ENCODE measurements around the gene VPS37D. TPM values are rescaled to one million over a fixed set of nuclear protein-coding genes. Genes with fewer than 3 reads are reported as not detected.
"Not testable (repeated sequence)": the region's sequence is repeated elsewhere in the genome, so short reads cannot be mapped to it uniquely, and the experiment has no call there.

The VPS37D gene, protein sequence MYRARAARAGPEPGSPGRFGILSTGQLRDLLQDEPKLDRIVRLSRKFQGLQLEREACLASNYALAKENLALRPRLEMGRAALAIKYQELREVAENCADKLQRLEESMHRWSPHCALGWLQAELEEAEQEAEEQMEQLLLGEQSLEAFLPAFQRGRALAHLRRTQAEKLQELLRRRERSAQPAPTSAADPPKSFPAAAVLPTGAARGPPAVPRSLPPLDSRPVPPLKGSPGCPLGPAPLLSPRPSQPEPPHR
- total RNA-seq (2014; rRNA removed; shearing (Covaris generic); ENCODE audit: low replicate concordance), result 4.5 and 12.9 TPM in 2 replicates

DNA sequence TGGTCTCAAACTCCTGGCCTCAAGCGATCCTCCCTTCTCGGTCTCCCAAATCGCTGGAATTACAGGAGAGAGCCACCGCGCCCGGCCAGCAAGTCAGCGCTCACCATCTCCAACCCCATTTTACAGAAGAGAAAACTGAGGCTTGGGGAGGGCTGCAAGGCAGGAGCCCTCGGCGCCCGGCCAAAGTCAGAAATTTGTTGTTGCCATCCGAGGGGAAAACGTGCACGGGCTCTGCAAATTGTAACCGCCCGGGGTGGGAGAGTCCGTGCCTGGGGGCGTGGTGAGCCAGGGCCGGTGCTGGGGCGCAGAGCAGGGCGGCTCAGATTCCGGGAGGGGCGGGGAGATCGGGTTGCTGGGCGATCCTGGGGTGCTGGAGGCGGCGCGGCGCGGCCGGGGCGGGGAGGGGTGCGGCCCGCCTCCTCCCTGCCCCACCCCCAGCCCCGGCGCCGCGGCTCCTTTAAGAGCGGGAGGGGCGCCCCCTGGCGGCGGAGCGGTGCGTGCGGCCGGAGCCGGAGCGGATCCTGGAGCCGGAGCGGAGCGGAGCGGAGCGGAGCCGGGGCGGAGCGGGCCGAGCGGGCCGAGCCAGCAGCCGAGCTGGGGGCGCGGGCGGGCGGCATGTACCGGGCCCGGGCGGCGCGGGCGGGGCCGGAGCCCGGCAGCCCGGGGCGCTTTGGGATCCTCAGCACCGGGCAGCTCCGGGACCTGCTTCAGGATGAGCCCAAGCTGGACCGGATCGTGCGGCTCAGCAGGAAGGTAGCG, at the start of gene VPS37D:
VPS37D (plus strand) TSS at position 488 of the 759 bp plus-strand sequence; CDS start at position 616, 128 bp downstream.
- in situ Hi-C loops (cut with HindIII; ENCODE audit: low pct_unique_long_range_greater_than_20kb, low sequenced_read_pairs), result no loop called here
- DNase-seq (ENCODE audit: low read depth), result peak; percentile 84

DNA sequence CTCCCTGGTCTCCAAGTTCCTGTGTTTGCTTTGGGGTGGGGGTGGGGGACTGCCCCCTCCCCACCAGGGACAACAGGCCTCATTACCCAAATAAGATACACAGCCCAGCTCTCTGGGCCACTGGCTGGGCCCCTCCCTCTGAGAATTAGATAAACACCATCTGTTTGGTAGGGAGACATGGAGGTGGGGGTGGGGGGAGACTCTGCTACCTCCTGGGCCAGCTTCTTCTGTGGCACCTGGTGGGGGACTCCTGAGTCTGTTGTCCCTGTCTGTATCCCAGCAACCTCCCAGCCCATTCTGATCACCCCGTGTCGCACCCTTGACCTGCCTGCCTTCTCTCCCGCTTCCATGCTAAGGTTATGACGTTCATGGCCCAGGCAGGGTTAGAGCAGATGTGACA, 49.1 kb upstream of the VPS37D start:
- DNase-seq (ENCODE audit: low read depth), result no peak
- in situ Hi-C loops (cut with HindIII; ENCODE audit: low pct_unique_long_range_greater_than_20kb, low sequenced_read_pairs), result no loop called here

DNA sequence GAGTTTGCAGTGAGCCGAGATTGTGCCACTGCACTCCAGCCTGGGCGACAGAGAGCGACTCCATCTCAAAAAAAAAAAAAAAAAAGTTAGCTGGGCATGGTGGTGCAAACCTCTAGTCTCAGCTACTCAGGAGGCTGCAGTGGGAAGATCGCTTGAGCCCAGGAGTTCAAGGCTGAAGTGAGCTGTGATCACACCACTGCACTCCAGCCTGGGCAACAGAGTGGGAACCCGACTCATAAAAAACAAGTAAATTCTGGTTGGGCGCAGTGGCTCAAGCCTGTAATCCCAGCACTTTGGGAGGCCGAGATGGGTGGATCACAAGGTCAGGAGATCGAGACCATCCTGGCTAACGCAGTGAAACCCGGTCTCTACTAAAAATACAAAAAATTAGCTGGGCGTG, 48.2 kb upstream of the VPS37D start:
- DNase-seq (ENCODE audit: low read depth); in situ Hi-C loops (cut with HindIII; ENCODE audit: low pct_unique_long_range_greater_than_20kb, low sequenced_read_pairs): not testable (repeated sequence)

DNA sequence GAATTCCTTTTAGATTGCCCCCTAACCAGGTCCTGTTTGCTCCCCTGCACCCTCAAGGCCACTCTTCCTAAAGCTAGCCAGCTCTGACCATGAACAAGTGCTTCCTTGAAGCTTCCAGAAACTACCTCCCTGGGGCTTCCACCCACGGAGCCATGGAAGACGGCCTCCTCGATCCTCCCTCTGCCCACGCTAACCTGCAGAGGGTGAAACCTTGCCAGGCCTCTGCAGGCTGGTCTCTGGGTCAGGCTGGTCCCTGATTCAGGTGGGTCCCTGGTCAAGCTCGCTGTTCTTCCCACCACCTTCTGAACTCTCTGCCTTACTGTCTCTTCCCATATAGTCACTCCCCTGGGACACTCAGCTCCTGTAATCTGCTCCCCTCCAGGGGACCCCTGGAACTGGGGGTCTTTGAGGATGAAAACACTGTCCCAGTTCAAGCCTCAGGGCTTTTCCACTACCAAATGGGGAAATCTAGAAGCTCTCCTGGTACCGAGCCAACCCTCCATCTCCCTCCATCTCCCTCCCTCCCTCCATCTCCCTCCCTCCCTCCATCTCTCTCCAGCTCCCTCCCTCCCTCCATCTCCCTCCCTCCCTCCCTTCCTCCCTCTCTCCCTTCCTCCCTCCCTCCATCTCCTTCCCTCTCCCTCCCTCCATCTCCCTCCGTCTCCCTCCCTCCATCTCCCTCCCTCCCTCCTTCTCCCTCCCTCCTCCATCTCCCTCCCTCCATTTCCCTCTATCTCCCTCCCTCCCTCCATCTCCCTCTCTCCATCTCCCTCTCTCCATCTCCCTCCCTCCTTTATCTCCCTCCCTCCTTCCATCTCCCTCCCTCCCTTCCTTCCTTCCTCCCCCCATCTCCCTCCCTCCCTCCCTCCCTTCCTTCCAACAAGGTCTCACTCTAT, 46.2 kb upstream of the VPS37D start:
- in situ Hi-C loops (cut with HindIII; ENCODE audit: low pct_unique_long_range_greater_than_20kb, low sequenced_read_pairs), result no loop called here
- no peak for DNase-seq (ENCODE audit: low read depth)

DNA sequence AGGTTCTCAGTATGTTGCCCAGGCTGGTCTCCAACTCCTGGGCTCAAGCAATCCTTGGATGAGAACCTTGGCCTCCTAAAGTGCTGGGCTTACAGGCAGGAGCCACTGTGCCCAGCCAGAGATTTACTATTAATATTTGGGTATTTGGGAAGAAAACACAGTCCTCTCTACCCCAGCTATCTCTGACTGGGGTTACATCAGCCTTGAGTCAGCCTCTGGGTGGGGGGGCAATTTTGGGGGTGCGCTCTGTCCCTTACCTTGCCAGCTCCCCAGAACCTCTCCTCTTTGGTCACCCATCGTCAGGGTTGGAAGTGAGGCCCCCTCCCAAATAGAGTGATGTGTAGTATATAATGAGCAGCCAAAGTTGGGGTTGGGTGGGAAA, 45.1 kb upstream of the VPS37D start:
- in situ Hi-C loops (cut with HindIII; ENCODE audit: low pct_unique_long_range_greater_than_20kb, low sequenced_read_pairs), result no loop called here

DNA sequence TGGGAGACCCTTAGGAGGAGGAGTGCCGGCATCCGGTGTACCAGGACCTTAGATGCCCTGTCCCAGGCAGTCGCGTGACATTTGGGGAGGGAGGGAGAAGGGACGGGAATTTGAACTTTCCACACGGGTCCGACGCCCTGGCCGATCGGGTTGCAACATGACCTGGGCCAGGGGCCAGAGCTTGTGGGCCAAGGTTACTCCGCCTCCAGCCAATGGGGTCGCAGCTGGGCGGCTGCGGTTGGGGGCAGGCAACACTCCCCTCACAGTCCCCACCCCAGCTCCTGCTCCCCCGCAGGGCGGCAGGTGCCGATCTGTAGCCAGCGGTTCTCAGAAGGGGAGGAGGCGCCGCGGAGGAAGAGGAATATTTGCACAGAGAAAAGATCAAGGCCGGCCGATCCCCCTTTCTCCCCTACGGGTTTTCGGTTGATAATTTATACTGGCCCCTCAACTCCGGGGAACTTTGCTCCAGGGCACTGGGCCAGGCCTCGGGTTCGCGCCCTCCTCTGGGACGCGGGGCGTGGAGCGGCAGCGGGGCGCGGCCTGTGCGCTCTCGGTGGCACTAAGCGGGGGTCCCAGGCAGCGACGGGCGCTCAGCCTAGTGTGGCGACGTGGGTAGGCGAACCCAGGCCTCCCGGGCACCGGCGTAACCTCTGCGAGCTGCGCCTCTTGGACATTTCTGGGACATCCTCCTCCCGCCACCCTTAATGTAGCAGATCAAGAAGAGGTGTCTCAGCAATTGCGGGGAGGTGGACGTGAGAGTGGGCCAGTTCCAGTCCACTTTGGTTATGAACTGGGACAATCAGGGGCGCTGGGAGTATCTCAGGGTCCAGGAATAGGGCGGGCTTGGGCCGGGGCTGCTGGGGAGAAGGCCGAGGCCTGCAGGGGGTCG, 44.5 kb upstream of the VPS37D start:
- no peak for DNase-seq (ENCODE audit: low read depth)
- in situ Hi-C loops (cut with HindIII; ENCODE audit: low pct_unique_long_range_greater_than_20kb, low sequenced_read_pairs), result no loop called here

More for the DNA sequence above, 45.1 kb upstream of the VPS37D start:
- DNase-seq (ENCODE audit: low read depth), result no peak

DNA sequence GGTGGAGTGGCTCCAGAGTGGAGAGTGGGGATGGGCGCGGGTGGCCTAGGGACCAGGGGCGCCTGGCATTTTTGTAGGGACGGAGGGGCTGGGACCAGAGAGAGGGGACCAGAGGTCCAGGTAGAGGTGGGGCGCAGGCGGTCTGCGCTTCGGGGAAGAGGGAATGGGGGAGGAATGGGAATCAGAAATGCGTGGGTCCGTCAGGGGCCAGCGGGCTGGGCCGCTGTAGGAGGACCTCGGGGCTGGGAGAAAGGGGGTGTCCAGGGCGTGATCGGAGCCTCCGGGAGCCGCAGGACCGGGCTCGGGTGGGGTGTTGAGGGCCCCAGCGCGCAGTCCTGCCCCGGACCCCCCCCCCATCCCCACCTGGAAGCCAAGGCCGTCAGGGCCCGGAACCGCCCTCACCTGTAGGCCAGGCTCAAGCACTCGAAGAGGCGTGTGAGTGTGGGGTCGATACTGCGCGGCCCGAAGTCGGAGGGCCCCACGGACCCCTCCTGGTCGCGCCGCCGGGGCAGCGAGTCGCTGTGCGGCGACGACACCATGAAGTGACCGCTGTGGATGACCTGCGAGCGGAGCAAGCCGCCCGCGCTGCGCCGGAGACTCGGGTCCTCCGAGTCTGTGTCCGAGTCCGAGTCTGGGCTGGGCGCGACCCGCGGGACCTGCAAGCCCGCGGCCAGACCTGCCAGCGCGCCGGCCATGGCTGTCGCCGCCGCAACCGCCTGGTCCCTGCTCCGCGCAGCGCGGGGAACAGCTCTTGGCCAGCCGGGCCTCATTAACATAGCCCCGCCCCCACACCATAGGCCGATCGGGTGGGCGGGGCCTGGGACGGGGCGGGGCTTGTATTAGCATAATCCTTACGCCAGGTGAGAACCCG, 43.6 kb upstream of the VPS37D start, which contains the start of gene MLXIPL:
MLXIPL (minus strand) TSS at position 725 of the 871 bp plus-strand sequence; CDS start at position 695, 30 bp downstream.
- in situ Hi-C loops (cut with HindIII; ENCODE audit: low pct_unique_long_range_greater_than_20kb, low sequenced_read_pairs), result no loop called here
- DNase-seq (ENCODE audit: low read depth), result peak; percentile 70

DNA sequence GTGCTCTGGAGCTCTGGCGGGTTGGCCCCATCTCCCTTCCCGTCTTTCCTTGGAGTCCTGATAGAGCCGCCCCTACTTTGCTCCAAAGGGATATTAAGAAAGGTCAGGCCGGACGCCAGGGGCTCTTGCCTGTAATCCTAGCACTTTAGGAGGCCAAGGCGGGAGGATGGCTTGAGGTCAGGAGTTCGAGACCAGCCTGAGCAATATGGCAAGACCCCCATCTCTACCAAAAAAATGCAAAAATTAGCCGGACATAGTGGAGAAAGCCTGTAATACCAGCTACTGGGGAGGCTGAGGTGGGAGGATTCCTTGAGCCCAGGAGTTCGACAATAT, 43.0 kb upstream of the VPS37D start:
- in situ Hi-C loops (cut with HindIII; ENCODE audit: low pct_unique_long_range_greater_than_20kb, low sequenced_read_pairs), result no loop called here
- no peak for DNase-seq (ENCODE audit: low read depth)

DNA sequence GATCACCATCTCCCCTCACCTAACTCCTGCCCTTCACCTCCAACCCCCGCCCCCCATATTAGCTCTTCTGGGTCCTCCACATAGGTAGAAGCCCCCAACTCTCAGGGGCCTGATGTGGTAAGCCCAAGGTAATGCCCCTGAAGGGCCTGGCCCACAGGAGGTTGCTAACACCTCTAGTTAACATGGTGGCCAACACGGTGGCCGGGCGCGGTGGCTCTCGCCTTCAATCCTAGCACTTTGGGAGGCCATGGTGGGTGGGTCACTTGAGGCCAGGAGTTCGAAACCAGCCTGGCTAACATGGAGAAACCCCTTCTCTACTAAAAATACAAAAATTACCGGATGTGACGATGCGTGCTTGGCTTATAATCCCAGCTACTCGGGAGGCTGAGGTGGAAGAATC, 42.4 kb upstream of the VPS37D start:
- in situ Hi-C loops (cut with HindIII; ENCODE audit: low pct_unique_long_range_greater_than_20kb, low sequenced_read_pairs), result no loop called here
- no peak for DNase-seq (ENCODE audit: low read depth)

DNA sequence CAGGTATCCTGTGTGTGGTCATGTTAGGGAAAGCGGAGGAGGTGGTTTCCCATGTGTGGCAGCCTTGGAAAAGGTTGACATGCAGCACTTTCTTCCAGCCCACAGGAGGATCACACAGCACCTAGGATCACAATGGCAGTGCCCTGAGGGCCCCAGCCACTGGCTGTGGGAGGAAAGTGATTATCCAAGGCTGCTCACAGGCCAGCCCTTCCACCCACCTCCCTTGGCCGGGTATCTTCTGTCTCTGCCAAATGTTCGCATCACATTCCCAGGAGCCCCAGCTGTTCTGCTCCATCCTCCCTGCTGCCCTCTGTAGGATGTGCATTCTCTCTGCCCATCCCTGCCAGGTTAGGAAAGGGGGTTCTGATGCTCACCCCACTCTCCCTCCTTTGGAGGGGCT, 40.8 kb upstream of the VPS37D start:
- in situ Hi-C loops (cut with HindIII; ENCODE audit: low pct_unique_long_range_greater_than_20kb, low sequenced_read_pairs), result no loop called here
- no peak for DNase-seq (ENCODE audit: low read depth)

DNA sequence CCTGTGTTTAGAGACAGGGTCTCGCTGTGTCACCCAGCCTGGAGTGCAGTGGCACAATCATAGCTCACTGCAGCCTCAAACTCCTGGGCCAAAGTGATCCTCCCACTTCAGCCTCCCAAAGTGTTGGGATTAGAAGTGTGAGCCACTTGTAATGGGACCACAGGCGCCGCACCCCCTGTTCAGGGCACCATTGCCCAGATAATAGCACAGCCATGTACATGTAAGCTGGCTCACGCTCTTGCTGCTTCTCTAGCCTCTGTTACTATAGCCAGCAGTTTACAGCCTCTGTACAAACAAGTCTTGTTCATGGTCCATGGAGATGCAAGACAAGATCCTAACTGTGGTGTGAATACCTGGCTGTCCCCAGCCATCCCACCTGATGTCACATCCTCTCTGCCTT, 39.1 kb upstream of the VPS37D start:
- in situ Hi-C loops (cut with HindIII; ENCODE audit: low pct_unique_long_range_greater_than_20kb, low sequenced_read_pairs), result no loop called here

DNA sequence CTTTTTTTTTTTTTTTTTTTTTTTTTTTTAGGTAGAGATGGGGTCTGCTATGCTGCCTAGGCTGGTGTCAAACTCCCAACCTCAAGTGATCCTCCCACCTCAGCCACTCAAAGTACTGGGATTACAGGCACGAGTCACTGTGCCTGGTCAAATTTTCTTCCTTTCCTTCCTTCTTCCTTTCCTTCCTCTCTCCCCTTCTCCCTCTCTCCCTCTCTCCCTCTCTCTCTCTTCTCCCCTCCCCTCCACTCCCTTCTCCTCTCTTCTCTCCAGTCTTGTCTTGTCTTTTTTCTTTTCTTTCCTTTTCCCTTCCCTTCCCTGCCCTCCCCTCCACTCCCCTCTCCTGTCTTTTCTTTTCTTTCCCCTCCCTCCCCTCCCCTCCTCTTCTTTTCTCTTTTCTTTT, 36.1 kb upstream of the VPS37D start:
- no peak for DNase-seq (ENCODE audit: low read depth)
- in situ Hi-C loops (cut with HindIII; ENCODE audit: low pct_unique_long_range_greater_than_20kb, low sequenced_read_pairs), result no loop called here

More for the DNA sequence above, 39.1 kb upstream of the VPS37D start:
- no peak for DNase-seq (ENCODE audit: low read depth)

DNA sequence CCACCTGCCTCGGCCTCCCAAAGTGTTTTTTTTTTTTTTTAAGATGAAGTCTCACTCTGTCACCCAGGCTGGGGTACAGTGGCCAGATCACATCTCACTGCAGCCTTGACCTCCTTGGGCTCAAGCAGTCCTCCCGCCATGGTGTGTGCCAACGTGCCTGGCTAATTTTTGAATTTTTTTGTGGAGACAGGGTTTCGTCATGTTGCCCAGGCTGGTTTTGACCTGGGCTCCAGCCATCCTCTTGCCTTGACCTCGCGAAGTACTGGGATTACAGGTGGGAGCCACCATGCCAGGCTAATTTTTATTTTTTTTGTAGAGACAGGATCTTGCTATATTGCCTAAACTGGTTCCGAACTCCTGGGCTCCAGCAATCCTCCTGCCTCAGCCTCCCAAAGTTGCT, 34.3 kb upstream of the VPS37D start:
- no peak for DNase-seq (ENCODE audit: low read depth)
- in situ Hi-C loops (cut with HindIII; ENCODE audit: low pct_unique_long_range_greater_than_20kb, low sequenced_read_pairs), result no loop called here

DNA sequence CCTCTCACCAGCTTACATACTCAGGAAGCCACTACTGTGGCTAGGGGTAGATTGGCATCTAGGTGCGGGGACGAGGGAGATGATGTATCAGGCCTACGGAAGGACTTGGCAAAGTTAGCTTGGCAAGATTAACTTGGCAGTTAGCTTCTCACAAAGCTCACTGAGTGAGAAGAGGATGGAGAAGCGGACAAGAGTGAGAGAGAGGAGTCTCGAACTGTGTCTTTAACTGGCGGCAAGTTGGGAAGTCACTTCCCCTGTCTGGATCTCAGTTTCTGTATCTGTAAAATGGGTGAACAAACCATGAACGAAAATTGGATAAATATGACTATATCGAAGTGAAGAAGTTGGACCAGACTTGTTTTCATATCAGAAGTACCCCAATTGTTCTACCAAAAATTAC, 33.8 kb upstream of the VPS37D start:
- in situ Hi-C loops (cut with HindIII; ENCODE audit: low pct_unique_long_range_greater_than_20kb, low sequenced_read_pairs), result no loop called here
- no peak for DNase-seq (ENCODE audit: low read depth)

DNA sequence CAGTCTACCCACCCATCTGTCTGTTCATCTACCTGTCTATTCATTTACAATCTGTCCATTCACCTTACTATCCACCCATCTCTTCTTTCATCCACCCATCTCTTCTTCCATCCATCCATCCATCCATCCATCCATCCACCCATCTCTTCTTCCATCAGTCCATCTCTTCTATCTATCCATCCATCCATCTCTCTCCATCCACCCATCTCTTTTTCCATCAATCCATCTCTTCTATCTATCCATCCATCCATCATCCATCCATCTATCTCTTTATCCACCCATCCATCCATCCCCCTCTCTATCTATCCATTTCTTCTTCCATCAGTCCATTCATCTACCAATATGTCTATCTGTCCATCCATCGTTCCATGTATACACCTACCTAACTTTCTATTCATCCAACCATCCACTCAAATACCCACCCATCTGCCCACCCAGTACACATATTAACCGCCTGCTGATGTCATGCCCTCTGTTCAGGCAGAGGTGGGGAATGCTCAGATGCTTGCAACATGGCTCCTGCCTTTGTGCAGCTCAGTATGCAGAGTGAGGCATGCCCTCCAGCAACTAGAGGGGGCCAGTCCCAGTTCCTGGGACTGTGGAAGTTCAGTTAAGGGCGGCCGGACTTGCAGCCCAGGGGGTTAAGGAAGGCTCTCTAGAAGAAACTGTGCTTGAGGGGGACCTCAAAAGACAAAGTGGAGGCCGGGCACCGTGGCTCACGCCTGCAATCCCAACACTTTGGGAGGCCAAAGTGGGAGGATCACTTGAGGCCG, 32.0 kb upstream of the VPS37D start:
- in situ Hi-C loops (cut with HindIII; ENCODE audit: low pct_unique_long_range_greater_than_20kb, low sequenced_read_pairs), result no loop called here
- no peak for DNase-seq (ENCODE audit: low read depth)

DNA sequence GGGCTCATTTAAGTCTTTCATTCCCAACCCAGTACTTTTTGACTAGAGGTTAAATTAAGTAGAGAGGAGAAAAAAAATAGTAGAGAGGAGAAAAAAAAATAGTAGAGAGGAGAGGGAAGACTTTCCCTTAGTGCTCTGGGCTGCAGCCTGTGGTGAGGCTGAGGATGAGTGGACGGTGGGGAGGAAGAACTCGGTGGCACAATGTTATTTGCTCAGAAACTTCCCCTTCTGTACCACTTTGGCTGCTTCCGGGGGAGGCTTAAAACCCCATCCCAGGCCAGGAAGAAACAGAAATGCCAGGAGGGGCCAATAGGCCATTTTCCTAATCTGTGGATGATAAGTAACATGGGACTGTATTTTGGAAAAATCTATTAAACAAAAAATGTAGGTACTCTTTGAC, 28.7 kb upstream of the VPS37D start:
- no peak for DNase-seq (ENCODE audit: low read depth)
- in situ Hi-C loops (cut with HindIII; ENCODE audit: low pct_unique_long_range_greater_than_20kb, low sequenced_read_pairs), result no loop called here

Data from Caki2 (cell line).